Activated CD4-positive, CD25-positive, alpha-beta regulatory T cell treated with anti-CD3 and anti-CD28 coated beads, Interleukin-2, amount 50 U/mL, for 16 hours (primary cell): ENCODE data around the gene DIPK2B.

ENCODE experiments used
- DNase-seq: peaks from one replicate; pipeline ENCODE4 v3.0.0-alpha.2; 2020; ENCODE audit warnings: low read depth, low spot score

The DIPK2B gene, protein sequence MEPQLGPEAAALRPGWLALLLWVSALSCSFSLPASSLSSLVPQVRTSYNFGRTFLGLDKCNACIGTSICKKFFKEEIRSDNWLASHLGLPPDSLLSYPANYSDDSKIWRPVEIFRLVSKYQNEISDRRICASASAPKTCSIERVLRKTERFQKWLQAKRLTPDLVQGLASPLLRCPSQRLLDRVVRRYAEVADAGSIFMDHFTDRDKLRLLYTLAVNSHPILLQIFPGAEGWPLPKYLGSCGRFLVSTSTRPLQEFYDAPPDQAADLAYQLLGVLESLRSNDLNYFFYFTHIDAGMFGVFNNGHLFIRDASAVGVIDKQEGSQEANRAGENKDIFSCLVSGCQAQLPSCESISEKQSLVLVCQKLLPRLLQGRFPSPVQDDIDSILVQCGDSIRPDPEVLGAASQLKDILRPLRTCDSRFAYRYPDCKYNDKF

GRCh38 chrX:45200741-45201234 is at the start of gene DIPK2B:
TSS of gene DIPK2B (minus strand) at chrX:45200876. CDS start at chrX:45200826, 50 bp downstream.
- DNase-seq: no peak

GRCh38 chrX:45240301-45240700 is 39.6 kb upstream of the DIPK2B start:
- no peak for DNase-seq

- DNase-seq: no peak
Observed at GRCh38 chrX:45238489-45238888, 37.8 kb upstream of the DIPK2B start.

DNA sequence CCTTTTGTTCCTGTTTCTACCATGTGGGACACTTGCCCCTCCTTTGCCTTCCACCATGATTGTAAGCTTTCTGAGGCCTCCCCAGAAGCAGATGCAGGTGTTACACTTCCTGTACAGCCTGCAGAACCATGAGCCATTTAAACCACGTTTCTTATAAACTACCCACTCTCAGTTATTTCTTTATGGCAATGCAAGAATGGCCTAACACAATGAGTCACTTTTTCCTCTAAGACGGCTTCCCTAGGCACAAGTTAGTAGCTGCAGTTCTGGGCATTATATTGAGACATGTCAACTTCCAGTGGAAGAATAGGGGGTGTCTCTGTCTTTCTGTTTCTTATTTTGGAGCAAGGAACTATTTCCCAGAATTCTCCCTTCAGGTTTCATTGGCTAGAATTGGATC is 32.9 kb upstream of the DIPK2B start:
- no peak for DNase-seq

DNA sequence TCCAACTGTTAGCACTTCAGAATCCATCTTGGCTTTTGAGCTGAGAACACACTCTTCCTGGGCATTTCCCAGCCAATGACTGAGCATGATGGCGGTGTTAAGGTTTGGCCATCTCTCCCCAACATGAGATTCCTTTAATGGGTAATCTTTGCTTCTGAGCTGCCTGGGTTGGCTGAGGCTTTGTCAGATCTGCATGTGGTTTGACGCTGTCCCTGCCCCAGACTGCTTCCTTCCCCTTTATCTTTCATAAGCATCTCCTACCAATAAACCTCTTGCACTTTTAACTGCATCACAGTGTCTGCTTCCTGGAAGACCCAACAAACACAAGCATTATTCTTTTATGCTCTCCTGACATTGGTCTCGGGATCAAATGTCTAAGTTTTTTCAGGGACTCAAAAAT is 31.5 kb upstream of the DIPK2B start:
- no peak for DNase-seq

DNA sequence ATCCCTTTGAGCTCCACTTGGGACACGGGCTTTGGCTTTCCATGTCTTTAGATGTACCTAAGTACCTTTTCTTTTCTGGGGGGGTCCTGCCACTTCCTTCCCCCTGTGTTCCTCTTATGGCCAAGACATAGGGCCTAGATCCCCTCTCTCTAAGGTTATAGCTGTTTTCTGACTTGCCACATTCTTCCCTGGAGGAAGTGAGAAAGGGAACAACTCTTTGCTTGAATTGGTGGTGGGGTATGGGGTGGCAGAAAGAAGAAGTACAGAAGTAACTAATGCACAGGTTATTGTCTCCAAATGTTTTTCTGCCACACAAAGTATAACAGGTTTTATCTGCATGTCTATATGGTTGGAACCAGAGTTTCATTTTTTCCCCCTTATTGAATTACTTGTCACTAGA is 29.7 kb upstream of the DIPK2B start:
- no peak for DNase-seq

DNA sequence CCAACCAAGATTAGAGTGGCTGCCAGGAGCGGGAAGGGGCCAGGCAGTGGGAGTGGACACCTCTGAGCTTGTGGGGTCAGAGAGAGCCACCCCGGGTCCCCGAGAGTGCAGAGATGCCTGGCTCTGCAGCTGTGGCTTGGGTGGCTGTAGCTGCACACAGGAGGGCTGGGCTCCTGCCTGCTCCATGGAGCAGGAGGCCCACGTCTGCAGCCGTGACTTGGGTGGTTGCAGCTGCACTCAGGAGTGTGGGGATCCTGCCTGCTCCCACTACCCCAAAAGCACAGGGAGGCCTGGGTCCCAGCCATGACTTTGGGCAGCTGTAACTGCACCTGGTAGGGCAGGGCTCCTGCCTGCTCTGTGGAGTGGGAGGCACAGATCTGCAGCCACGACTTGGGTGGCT is 28.7 kb upstream of the DIPK2B start:
- no peak for DNase-seq

- no peak for DNase-seq
Observed at GRCh38 chrX:45228126-45228525, 27.4 kb upstream of the DIPK2B start.

DNA sequence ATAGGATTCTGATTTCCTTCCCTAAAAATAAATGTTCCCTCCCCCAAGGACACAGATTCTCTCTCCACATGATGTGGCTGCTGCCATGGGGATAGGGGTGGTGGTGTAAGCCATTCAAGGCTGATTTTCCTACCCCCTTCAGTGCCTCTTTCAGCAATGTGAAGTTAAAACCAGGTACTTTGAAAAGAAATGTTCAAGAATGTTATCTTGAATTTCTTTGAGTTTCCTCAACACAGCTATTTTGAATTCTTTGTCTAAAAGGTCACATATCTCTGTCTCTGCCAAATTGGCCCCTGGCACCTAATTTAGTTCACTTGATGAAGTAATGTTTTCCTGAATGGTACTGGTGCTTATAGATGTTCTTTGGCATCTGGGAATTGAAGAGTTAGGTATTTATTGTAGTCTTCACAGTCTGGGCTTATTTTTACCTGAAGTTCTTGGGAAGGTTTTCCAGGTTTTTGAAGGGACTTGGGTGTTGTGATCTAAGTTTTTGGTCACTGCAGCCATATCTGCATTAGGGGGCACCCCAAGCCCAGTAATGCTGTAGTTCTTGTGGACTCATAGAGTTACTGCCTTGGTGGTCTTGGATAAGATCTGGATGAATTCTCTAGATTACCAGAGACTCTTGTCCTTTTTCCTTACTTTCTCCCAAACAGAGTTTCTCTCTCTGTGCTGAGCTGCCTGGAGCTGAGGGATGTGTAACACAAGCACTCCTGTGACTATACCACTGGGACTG is 7.6 kb upstream of the DIPK2B start:
- DNase-seq: no peak

DNA sequence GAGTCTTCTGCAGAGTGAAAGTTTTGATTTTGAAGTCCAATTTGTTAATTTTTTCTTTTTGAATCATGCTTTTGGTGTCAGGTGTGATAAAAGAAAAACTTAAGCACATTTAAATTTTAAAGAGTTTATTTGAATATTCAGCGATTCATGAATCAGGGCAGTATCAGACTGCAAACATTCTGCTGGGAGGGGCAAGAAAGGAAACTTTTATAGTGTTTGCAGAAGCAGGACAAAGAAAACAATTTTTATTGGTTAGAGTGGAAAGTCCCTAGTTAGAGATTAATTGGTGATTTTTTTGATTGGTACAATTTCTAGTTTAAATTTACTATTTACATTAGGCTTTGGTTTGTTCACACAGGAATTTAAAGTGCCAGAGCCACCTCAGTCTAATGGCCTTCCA is 1.5 kb upstream of the DIPK2B start:
- no peak for DNase-seq

DNA sequence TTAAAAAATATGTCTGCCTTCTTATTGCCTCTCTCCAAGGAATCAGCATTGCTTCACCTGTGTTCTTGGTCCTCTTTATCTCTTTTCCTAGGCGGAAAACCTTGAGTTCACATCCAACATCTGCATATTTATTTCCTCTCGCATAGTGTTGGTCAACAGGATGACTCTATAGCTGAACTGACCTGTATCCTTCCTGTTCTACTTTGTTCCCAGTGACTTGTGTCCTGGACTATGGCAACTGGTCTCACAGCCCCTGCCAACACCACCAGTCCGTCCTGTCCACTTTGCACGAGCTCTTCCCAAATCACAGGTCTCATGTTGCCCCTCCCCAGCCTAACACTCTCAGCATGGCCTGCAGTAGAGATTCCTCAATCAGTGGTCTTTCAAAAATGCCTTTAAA is 2.0 kb downstream of the DIPK2B start:
- DNase-seq: no peak

- no peak for DNase-seq
Observed at GRCh38 chrX:45198301-45198700, 2.4 kb downstream of the DIPK2B start.

GRCh38 chrX:45196701-45197100 is 4.0 kb downstream of the DIPK2B start:
- no peak for DNase-seq

- no peak for DNase-seq
Observed at GRCh38 chrX:45191820-45192409, 8.8 kb downstream of the DIPK2B start.

- no peak for DNase-seq
Observed at GRCh38 chrX:45191383-45191782, 9.3 kb downstream of the DIPK2B start.

DNA sequence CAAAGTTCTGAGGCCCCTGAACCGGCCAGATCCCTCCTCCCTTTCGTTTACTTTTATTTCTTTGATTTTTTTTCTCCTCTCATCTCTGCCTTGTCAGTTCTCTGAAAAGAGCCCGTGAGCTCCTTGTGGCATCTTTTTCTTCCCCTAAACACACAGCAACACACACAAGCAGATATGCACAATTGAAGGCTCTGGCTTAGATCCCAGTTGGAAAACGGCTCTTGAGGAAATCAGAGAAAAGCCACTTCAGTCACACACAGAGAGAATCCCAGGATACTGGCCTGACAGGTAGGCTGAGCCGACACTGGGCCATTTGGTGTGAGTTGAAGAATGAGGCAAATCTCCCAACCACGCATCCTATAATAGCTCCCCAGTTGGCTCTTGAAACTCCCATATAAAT is 12.9 kb downstream of the DIPK2B start:
- DNase-seq: no peak

DNA sequence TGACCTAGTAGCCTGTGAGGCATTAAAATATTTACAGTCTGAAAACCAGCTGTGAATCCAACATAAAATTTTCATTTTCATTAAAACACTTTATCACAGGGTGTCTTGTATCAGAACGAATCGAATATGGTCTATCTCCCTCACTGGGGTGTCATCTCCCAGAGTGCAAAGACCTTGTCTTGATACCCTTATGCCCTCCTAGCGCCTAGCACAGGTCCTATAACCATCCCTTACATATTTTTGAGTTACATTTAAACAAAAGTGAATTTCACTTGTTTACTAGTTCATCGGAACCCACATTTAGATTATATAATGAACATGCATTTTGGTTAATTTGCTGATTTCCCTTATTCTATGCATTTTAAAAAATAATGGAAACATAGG is 14.0 kb downstream of the DIPK2B start:
- DNase-seq: no peak

GRCh38 chrX:45184211-45184610 is 16.5 kb downstream of the DIPK2B start:
- no peak for DNase-seq

DNA sequence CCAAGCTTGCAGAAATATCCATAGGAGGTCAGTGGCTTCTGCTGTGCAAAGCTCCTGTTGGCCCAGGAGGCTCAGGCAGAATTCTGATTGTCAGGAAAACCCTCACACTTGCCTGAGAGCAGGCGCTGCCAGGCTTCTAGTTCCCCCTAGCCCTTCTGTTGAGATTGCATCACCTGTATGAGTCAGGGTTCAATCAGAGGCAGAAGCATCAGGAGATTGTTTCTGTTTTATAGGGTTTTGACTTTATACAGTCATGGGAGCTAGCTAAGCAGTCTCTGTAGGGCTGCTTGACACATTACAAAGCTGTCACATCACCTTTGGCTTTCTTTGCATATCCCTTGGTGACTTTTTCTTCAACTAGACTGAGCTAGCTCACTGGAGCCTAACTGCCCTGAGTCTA is 27.8 kb downstream of the DIPK2B start:
- DNase-seq: no peak

- DNase-seq: no peak
Observed at GRCh38 chrX:45166781-45167180, 33.9 kb downstream of the DIPK2B start.

DNA sequence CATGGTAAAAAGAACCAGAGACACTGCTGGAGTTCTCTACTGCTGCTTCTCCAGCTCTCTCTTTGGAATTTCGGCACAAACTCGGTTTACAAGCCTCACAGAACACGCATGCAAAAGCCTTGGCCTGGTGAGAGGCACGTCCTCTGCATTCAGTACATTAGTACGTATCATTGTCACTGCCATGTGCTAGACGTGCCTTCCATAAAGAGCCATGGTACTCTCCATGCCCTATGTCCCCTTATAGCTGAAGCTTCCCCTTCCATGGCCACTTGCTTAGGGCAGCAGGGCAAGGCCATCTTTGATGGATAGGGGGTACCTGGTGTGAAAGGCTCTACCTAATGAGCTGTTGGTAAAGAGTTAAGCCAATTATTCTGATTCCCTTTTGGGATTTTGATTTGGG is 35.0 kb downstream of the DIPK2B start:
- DNase-seq: no peak

- no peak for DNase-seq
Observed at GRCh38 chrX:45164995-45165394, 35.7 kb downstream of the DIPK2B start.
